ENCODE results near the gene SLC4A5.
"Not testable (repeated sequence)": the region's sequence is repeated elsewhere in the genome, so short reads cannot be mapped to it uniquely, and the experiment has no call there.

The SLC4A5 gene

GRCh38 chr2:74264281-74264680 lies 78.9 kb downstream of the SLC4A5 start:
- no peak for DNase-seq

GRCh38 chr2:74262681-74263080 lies 80.5 kb downstream of the SLC4A5 start:
- no peak for DNase-seq

- peak; percentile 63 to 72 for DNase-seq
Observed at GRCh38 chr2:74261204-74261864, 81.9 kb downstream of the SLC4A5 start.

- DNase-seq, result no peak
Observed at GRCh38 chr2:74260495-74260894, 82.7 kb downstream of the SLC4A5 start.

GRCh38 chr2:74259733-74260132 lies 83.5 kb downstream of the SLC4A5 start:
- no peak for DNase-seq

GRCh38 chr2:74259191-74259590 lies 84.0 kb downstream of the SLC4A5 start:
- no peak for DNase-seq

GRCh38 chr2:74255660-74256213 lies 87.5 kb downstream of the SLC4A5 start:
- no peak for DNase-seq

GRCh38 chr2:74253971-74254310 lies 89.3 kb downstream of the SLC4A5 start:
- no peak for DNase-seq

- no peak for DNase-seq
Observed at GRCh38 chr2:74253306-74253970, 89.8 kb downstream of the SLC4A5 start.

- DNase-seq, result no peak
Observed at GRCh38 chr2:74252862-74253261, 90.4 kb downstream of the SLC4A5 start.

GRCh38 chr2:74252036-74252435 lies 91.2 kb downstream of the SLC4A5 start:
- DNase-seq, result no peak

GRCh38 chr2:74250189-74250631 lies 93.0 kb downstream of the SLC4A5 start:
- DNase-seq, result peak; percentile 3 to 62

GRCh38 chr2:74249406-74250122 lies 93.7 kb downstream of the SLC4A5 start:
- no peak for DNase-seq

GRCh38 chr2:74246496-74247195 lies 96.6 kb downstream of the SLC4A5 start:
- DNase-seq, result no peak

- no peak for DNase-seq
Observed at GRCh38 chr2:74244286-74244685, 98.9 kb downstream of the SLC4A5 start.

- DNase-seq, result no peak
Observed at GRCh38 chr2:74242354-74243071, 100.7 kb downstream of the SLC4A5 start.

GRCh38 chr2:74239346-74239745 lies 103.9 kb downstream of the SLC4A5 start:
- DNase-seq, result no peak

GRCh38 chr2:74238879-74239278 lies 104.3 kb downstream of the SLC4A5 start:
- no peak for DNase-seq

- no peak for DNase-seq
Observed at GRCh38 chr2:74235041-74235440, 108.2 kb downstream of the SLC4A5 start.

- DNase-seq, result no peak
Observed at GRCh38 chr2:74233648-74234047, 109.6 kb downstream of the SLC4A5 start.

- DNase-seq, result no peak
Observed at GRCh38 chr2:74232426-74232825, 110.8 kb downstream of the SLC4A5 start.

GRCh38 chr2:74229865-74230264 lies 113.4 kb downstream of the SLC4A5 start:
- not testable (repeated sequence) for DNase-seq
